H1 (cell line): Measurements from ENCODE around the gene GNB1L. TPM values are rescaled to one million over a fixed set of nuclear protein-coding genes. Genes with fewer than 3 reads are reported as not detected.

Experiments used
- CTCF ChIA-PET: fragments of 300-600 bp; sonication (Branson Sonifier 250); formaldehyde crosslinking; loops from one replicate; lab custom pipeline; 2021; ENCODE audit not compliant: partially characterized antibody; lab: Charles Lee
- POLR2A ChIA-PET: fragments of 300-600 bp; sonication (Branson Sonifier 250); formaldehyde crosslinking; loops from one replicate; lab custom pipeline; 2021; ENCODE audit warnings: inconsistent platforms; ENCODE audit not compliant: partially characterized antibody; lab: Charles Lee
- DNase-seq, 2 experiments: peaks; one replicate each; pipeline versions ENCODE4 v3.0.0 to v3.0.0-alpha.2; 2010 to 2022; ENCODE audit warnings: low spot score in 2 of 2, low read depth in 1 of 2, mixed read lengths in 1 of 2
- FAIRE-seq: peaks from 2 replicates; lab custom pipeline; 2011; peaks lifted over from hg19 to GRCh38; lab: Jason Lieb, UNC
- H2AFZ ChIP-seq: 2 replicates; pipeline ENCODE4 v1.8.1; 2012; ENCODE audit warnings: low read length, inconsistent platforms
- H2AK5ac ChIP-seq: 2 replicates; pipeline ENCODE4 v1.6.1; 2013; ENCODE audit warnings: low read depth, low read length
- H2BK120ac ChIP-seq: replicated peaks from 2 replicates; pipeline ENCODE3; 2013; ENCODE audit warnings: low read depth, low read length, inconsistent platforms
- H2BK12ac ChIP-seq: 2 replicates; pipeline ENCODE4 v1.6.1; 2013; ENCODE audit warnings: low read depth, low read length
- H2BK15ac ChIP-seq: 2 replicates; pipeline ENCODE4 v1.6.1; 2013; ENCODE audit warnings: low read length
- H2BK20ac ChIP-seq: 2 replicates; pipeline ENCODE4 v1.6.1; 2013; ENCODE audit warnings: low read length
- H2BK5ac ChIP-seq: 2 replicates; pipeline ENCODE4 v1.6.1; 2013; ENCODE audit warnings: low read depth, low read length
- H3K14ac ChIP-seq: 2 replicates; pipeline ENCODE4 v1.6.1; 2013; ENCODE audit warnings: inconsistent platforms; ENCODE audit not compliant: insufficient read length
- H3K18ac ChIP-seq: 2 replicates; pipeline ENCODE4 v1.6.1; 2013; ENCODE audit warnings: low read length; ENCODE audit errors: extremely low read depth
- H3K23ac ChIP-seq: 2 replicates; pipeline ENCODE4 v1.6.1; 2013; ENCODE audit warnings: inconsistent platforms; ENCODE audit not compliant: insufficient read length
- H3K23me2 ChIP-seq: 2 replicates; pipeline ENCODE4 v1.6.1; 2013; ENCODE audit warnings: low read depth, low read length
- H3K27ac ChIP-seq: 2 replicates; pipeline ENCODE4 v1.6.1; 2011; ENCODE audit warnings: low read depth, low read length, inconsistent platforms
- H3K27me3 ChIP-seq, 4 experiments: replicated peaks in 1 of 4; 1 replicate in 1 of 4; 2 replicates in 3 of 4; pipeline versions ENCODE4 v1.6.1 to v1.8.1; 2011 to 2013; ENCODE audit warnings: low read length in 3 of 4, mild to moderate bottlenecking in 3 of 4, inconsistent platforms in 2 of 4, mixed read lengths in 2 of 4, moderate library complexity in 1 of 4; ENCODE audit not compliant: control insufficient read depth in 3 of 4, insufficient read depth in 3 of 4; ENCODE audit errors: extremely low read depth in 1 of 4
- H3K36me3 ChIP-seq, 4 experiments: 2 replicates each; pipeline versions ENCODE4 v1.6.1 to v1.8.1; 2011 to 2013; ENCODE audit warnings: mild to moderate bottlenecking in 4 of 4, low read length in 3 of 4, moderate library complexity in 2 of 4, control low read depth in 1 of 4, inconsistent platforms in 1 of 4; ENCODE audit not compliant: insufficient read depth in 4 of 4, control insufficient read depth in 2 of 4
- H3K4ac ChIP-seq: replicated peaks from 2 replicates; pipeline ENCODE3; 2013; ENCODE audit warnings: low read length, low read depth, mixed read lengths, inconsistent platforms; ENCODE audit not compliant: insufficient read length
- H3K4me1 ChIP-seq, 4 experiments: replicated peaks in 1 of 4; 1 replicate in 1 of 4; 2 replicates in 3 of 4; pipeline versions ENCODE4 v1.6.1 to v1.8.1; 2011 to 2013; ENCODE audit warnings: low read length in 3 of 4, inconsistent platforms in 2 of 4, mixed read lengths in 1 of 4; ENCODE audit not compliant: insufficient read depth in 4 of 4, control insufficient read depth in 3 of 4
- H3K4me2 ChIP-seq, 2 experiments: 2 replicates each; pipeline versions ENCODE4 v1.6.1 to v1.8.1; 2011 to 2013; ENCODE audit warnings: low read depth in 2 of 2, low read length in 2 of 2, control low read depth in 1 of 2, inconsistent platforms in 1 of 2, mild to moderate bottlenecking in 1 of 2; ENCODE audit not compliant: insufficient read depth in 1 of 2
- H3K4me3 ChIP-seq, 4 experiments: fragments of 200-600, 300-600 bp in 1 of 4; sonication (generic), shearing (Covaris generic), sonication (Bioruptor Twin) in 1 of 4; 2 replicates each; pipeline versions ENCODE4 v1.5.1 to v1.8.1; 2011 to 2016; ENCODE audit warnings: low read length in 4 of 4, low read depth in 3 of 4, control low read depth in 2 of 4, inconsistent platforms in 2 of 4, mild to moderate bottlenecking in 2 of 4, mixed read lengths in 1 of 4, moderate library complexity in 1 of 4; ENCODE audit not compliant: insufficient read depth in 2 of 4; ENCODE audit errors: extremely low read depth in 1 of 4
- H3K56ac ChIP-seq: replicated peaks from 2 replicates; pipeline ENCODE3; 2013; ENCODE audit warnings: low read depth, mild to moderate bottlenecking, mixed read lengths, low read length, inconsistent platforms; ENCODE audit not compliant: insufficient read length
- H3K79me1 ChIP-seq: 2 replicates; pipeline ENCODE4 v1.6.1; 2013; ENCODE audit warnings: low read depth, low read length, control low read depth
- H3K79me2 ChIP-seq, 2 experiments: 2 replicates each; pipeline versions ENCODE4 v1.6.1 to v1.8.1; 2012 to 2013; ENCODE audit warnings: low read length in 2 of 2, mild to moderate bottlenecking in 2 of 2, inconsistent platforms in 1 of 2; ENCODE audit not compliant: insufficient read depth in 2 of 2, control insufficient read depth in 1 of 2
- H3K9ac ChIP-seq, 4 experiments: replicated peaks in 1 of 4; 1 replicate in 1 of 4; 2 replicates in 3 of 4; pipeline versions ENCODE4 v1.6.1 to v1.8.1; 2011 to 2013; ENCODE audit warnings: low read depth in 3 of 4, low read length in 3 of 4, control low read depth in 2 of 4, mild to moderate bottlenecking in 2 of 4, moderate library complexity in 2 of 4, inconsistent platforms in 1 of 4; ENCODE audit errors: extremely low read depth in 1 of 4
- H3K9me3 ChIP-seq, 2 experiments: 2 replicates each; pipeline versions ENCODE4 v1.6.1 to v1.8.1; 2012 to 2013; ENCODE audit warnings: mild to moderate bottlenecking in 2 of 2, moderate library complexity in 2 of 2, control low read depth in 1 of 2, inconsistent platforms in 1 of 2, low read depth in 1 of 2, low read length in 1 of 2, mixed read lengths in 1 of 2; ENCODE audit not compliant: insufficient read depth in 2 of 2
- H4K20me1 ChIP-seq, 2 experiments: replicated peaks in 1 of 2; 2 replicates each; pipeline versions ENCODE3 to v1.8.1; 2011 to 2013; ENCODE audit warnings: inconsistent platforms in 2 of 2, low read length in 2 of 2, mild to moderate bottlenecking in 1 of 2; ENCODE audit not compliant: insufficient read depth in 2 of 2, control insufficient read depth in 1 of 2
- H4K5ac ChIP-seq: 2 replicates; pipeline ENCODE4 v1.6.1; 2013; ENCODE audit warnings: low read length, low read depth, mixed read lengths, inconsistent platforms; ENCODE audit not compliant: insufficient read length
- H4K8ac ChIP-seq: 2 replicates; pipeline ENCODE4 v1.8.0; 2013; ENCODE audit warnings: mild to moderate bottlenecking, moderate library complexity, low read length, inconsistent platforms; ENCODE audit not compliant: insufficient read depth; ENCODE audit errors: extremely low read depth
- H4K91ac ChIP-seq: replicated peaks from 2 replicates; pipeline ENCODE3; 2013; ENCODE audit warnings: low read length, mixed read lengths, inconsistent platforms; ENCODE audit not compliant: insufficient read length
- BACH1 ChIP-seq: IDR thresholded peaks from 2 replicates; pipeline ENCODE4 v1.6.1; 2012; ENCODE audit warnings: low read length, improper control_type of control experiment
- CEBPB ChIP-seq: IDR thresholded peaks from 2 replicates; pipeline ENCODE4 v1.6.1; 2012; ENCODE audit warnings: low read depth, low read length
- CREB1 ChIP-seq: IDR thresholded peaks from 2 replicates; pipeline ENCODE4 v1.6.1; 2012; ENCODE audit warnings: inconsistent platforms
- EGR1 ChIP-seq: IDR thresholded peaks from 2 replicates; pipeline ENCODE4 v1.6.1; 2011; ENCODE audit warnings: low read depth, low read length, borderline replicate concordance
- FOSL1 ChIP-seq: IDR thresholded peaks from 2 replicates; pipeline ENCODE4 v1.6.1; 2011; ENCODE audit warnings: mild to moderate bottlenecking, low read depth, low read length, moderate library complexity; ENCODE audit not compliant: insufficient read depth
- JUND ChIP-seq: IDR thresholded peaks from 2 replicates; pipeline ENCODE4 v1.6.1; 2011; ENCODE audit warnings: mild to moderate bottlenecking, improper control_type of control experiment, low read length
- KDM1A ChIP-seq: fragments of 200-600, 300-600 bp; sonication (generic); IDR thresholded peaks from 2 replicates; pipeline ENCODE4 v1.7.1; 2016; ENCODE audit warnings: mild to moderate bottlenecking, low read length, borderline replicate concordance
- POLR2A ChIP-seq, 2 experiments: IDR thresholded peaks; 1 replicate in 1 of 2; 2 replicates in 1 of 2; pipeline ENCODE4 v1.6.1; 2011; ENCODE audit warnings: low read depth in 2 of 2, low read length in 2 of 2, mild to moderate bottlenecking in 2 of 2; ENCODE audit errors: control extremely low read depth in 1 of 2
- RBBP5 ChIP-seq: IDR thresholded peaks from 2 replicates; pipeline ENCODE4 v1.7.1; 2012; ENCODE audit warnings: low read depth, mild to moderate bottlenecking, inconsistent platforms, low read length, moderate library complexity, borderline replicate concordance
- RNF2 ChIP-seq: fragments of 200-900, 300-1000 bp; sonication (generic); IDR thresholded peaks from 2 replicates; pipeline ENCODE4 v1.7.1; 2016; ENCODE audit warnings: borderline replicate concordance, low read depth, mild to moderate bottlenecking, antibody characterized with exemption, low read length; ENCODE audit not compliant: poor library complexity, severe bottlenecking; ENCODE audit errors: missing control alignments
- SIN3A ChIP-seq, 2 experiments: IDR thresholded peaks in 1 of 2; conservative IDR thresholded peaks in 1 of 2; 2 replicates each; pipeline ENCODE4 v1.6.1; 2011 to 2012; ENCODE audit warnings: low read length in 2 of 2, improper control_type of control experiment in 1 of 2, low read depth in 1 of 2, mild to moderate bottlenecking in 1 of 2
- SIX5 ChIP-seq: IDR thresholded peaks from 2 replicates; pipeline ENCODE4 v1.6.1; 2011; ENCODE audit warnings: mild to moderate bottlenecking, low read depth, low read length
- SP2 ChIP-seq: IDR thresholded peaks from 2 replicates; pipeline ENCODE4 v1.6.1; 2012; ENCODE audit warnings: mild to moderate bottlenecking, low read length, inconsistent platforms
- USF2 ChIP-seq: IDR thresholded peaks from 2 replicates; pipeline ENCODE4 v1.6.1; 2011; ENCODE audit warnings: low read length, improper control_type of control experiment
- WGBS, 2 experiments: shearing (Covaris generic) in 1 of 2; methylation state at CpG; one replicate each; pipeline versions ENCODE4 v1.1.6 to v1.1.7; 2013 to 2015; ENCODE audit warnings: low lambda C conversion rate in 2 of 2, mixed read lengths in 2 of 2, inconsistent platforms in 1 of 2, low coverage in 1 of 2, missing lambda C conversion rate in 1 of 2; ENCODE audit not compliant: insufficient replicate concordance in 2 of 2, insufficient coverage in 1 of 2, insufficient read length in 1 of 2; ENCODE audit errors: extremely low coverage in 1 of 2, missing lambda C conversion rate in 1 of 2; 5-methylcytosine and 5-hydroxymethylcytosine counted together
- polyA plus RNA-seq, 7 experiments: library from polyadenylated mRNA; depleted of rRNA in 3 of 7; stranded (reverse) in 5 of 7; unstranded in 2 of 7; fragments of >200 nt in 5 of 7; fragments of 200-250 nt in 2 of 7; gene quantifications; 1 replicate in 5 of 7; 2 replicates in 1 of 7; 4 replicates in 1 of 7; pipeline versions ENCODE4 v1.2.1 to v1.2.3, GENCODE V29; 2011 to 2013; ENCODE audit warnings: missing spikeins in 2 of 7, mixed read lengths in 2 of 7
- total RNA-seq: library from RNA; stranded (reverse); fragmentation: NEBNext Ultra II Directional; extraction: Animal tissue kit (Norgen Biotek cat#: 25700); gene quantifications from 2 replicates; pipeline ENCODE4 v1.2.1, GENCODE V29; 2021

GNB1L gene
- total and polyA plus RNA-seq, 2 of the 8 experiments (the other 6 are each of a cell fraction or from before 2014, with no cell fraction given) = 14.0 to 15.6 TPM

GRCh38 chr22:19769393-19769715 is 85.3 kb downstream of the GNB1L start:
- Histone ChIP-seq H4K20me1 (peaks cover 7 to 10% of the 10 kb centered on the region in 2 experiments), H3K9me3 (no peaks in the 10 kb centered on the region), H3K27ac (no peak overlapping the region), H2BK15ac (no peak overlapping the region), H4K5ac (no peak overlapping the region), H3K14ac (no peak overlapping the region), H3K23me2 (peaks cover 4% of the 10 kb centered on the region; the same call in 1 of the 2 replicates), H2BK120ac (no peak overlapping the region), H3K4me3 (no peak overlapping the region), H2AFZ (no peak overlapping the region), H3K4ac (no peak overlapping the region), H2BK20ac (no peak overlapping the region), H3K9ac (no peak overlapping the region), H3K79me1 (no peaks in the 10 kb centered on the region), H4K8ac (no peak overlapping the region; the same call in 1 of the 2 replicates), H2BK5ac (no peak overlapping the region), H2AK5ac (no peak overlapping the region), H3K36me3 (peaks cover 0 to 3% (median 0%) of the 10 kb centered on the region in 4 experiments; a peak in 1 of 8 replicates), H3K4me1 (peaks cover 0 to 24% (median 11%) of the 10 kb centered on the region in 4 experiments; a peak in 6 of 7 replicates), H3K4me2 (no peak overlapping the region), H3K56ac (no peak overlapping the region), H3K79me2 (no peaks in the 10 kb centered on the region), H3K18ac (no peak overlapping the region), H2BK12ac (0 out of 2 replicates have a peak overlapping the region, but pooled peaks have one; percentile 50), H3K23ac (no peak overlapping the region), H3K27me3 (peaks cover 54 to 69% (median 67%) of the 10 kb centered on the region in 4 experiments), H4K91ac (no peak overlapping the region)
- FAIRE-seq = no peak
- no peak for DNase-seq
- ChIA-PET CTCF (interaction anchor here (0.7 to 3.2 kb wide), 12 partner anchors 9 to 185 kb away, joined by 3 to 23 read pairs (median 4); partner anchors contain the start of gene GP1BB), POLR2A (interaction anchor here (1.0 kb wide), 1 partner anchor 46 kb away, joined by 3 read pairs; the partner anchor contains the start of gene GP1BB)
- 98% methylated on average over 11 of the region's 12 CpGs; no CpG with 5 or more reads in 1 of the 2 experiments for WGBS, 2 experiments
- TF ChIP-seq JUND = no peak
- no peak for TF ChIP-seq EGR1
- TF ChIP-seq SIN3A (conservative IDR thresholded peaks at IDR 0.05 in 1 of 2, IDR thresholded peaks at IDR 0.05 in 1 of 2; ENCODE audit: low read depth in 1 of 2, low read length in 2 of 2) = no peak
- no peak for TF ChIP-seq CEBPB
- no peak for TF ChIP-seq USF2
- no peak for TF ChIP-seq FOSL1
- no peak for TF ChIP-seq SP2
- no peak for TF ChIP-seq CREB1
- no peak for TF ChIP-seq RNF2
- TF ChIP-seq RBBP5 = no peak
- no peak for TF ChIP-seq KDM1A
- no peak for TF ChIP-seq POLR2A (IDR thresholded peaks at IDR 0.05; ENCODE audit: control extremely low read depth in 1 of 2, low read depth in 2 of 2, low read length in 2 of 2)
- no peak for TF ChIP-seq BACH1
- no peak for TF ChIP-seq SIX5
